ENCODE measurements around the gene CERS2. TPM values are rescaled to one million over a fixed set of nuclear protein-coding genes. Genes with fewer than 3 reads are reported as not detected.

CERS2 gene
- total and polyA plus RNA-seq, 11 donors: 51.7 to 113 (median 76.1) TPM

GRCh38 chr1:151011154-151011850, 36.7 kb upstream of the CERS2 start:
- ATAC-seq: no peak
- no peak for DNase-seq
- intact Hi-C loops (cut with DNase I): no loop called here
- peaks cover 0 to 7% (median 0%) of the 10 kb centered on the region in 9 donors for H3K36me3 ChIP-seq
- peak overlapping the region; percentile 54 to 97 (median 84) for H3K27ac ChIP-seq
- no peak for TF ChIP-seq CTCF (IDR thresholded peaks at IDR 0.05)
- TF ChIP-seq POLR2A (IDR thresholded peaks at IDR 0.05): no peak
- 42 to 56% (median 49%) methylated on average over 4 of the region's 4 CpGs for WGBS, 4 donors
- peaks cover 6 to 75% (median 52%) of the 10 kb centered on the region in 12 donors for H3K4me1 ChIP-seq
- H3K27me3 ChIP-seq: no peaks in the 10 kb centered on the region
- H3K4me3 ChIP-seq: no peak overlapping the region
- H3K9me3 ChIP-seq: no peaks in the 10 kb centered on the region

- Histone ChIP-seq H3K4me1 (peaks cover 6 to 77% (median 53%) of the 10 kb centered on the region in 12 donors), H3K27ac (peak overlapping the region in 6 of 12 donors; percentile 1 to 94 (median 86)), H3K4me3 (no peak overlapping the region), H3K9me3 (no peaks in the 10 kb centered on the region), H3K36me3 (peaks cover 0 to 7% (median 0%) of the 10 kb centered on the region in 9 donors), H3K27me3 (no peaks in the 10 kb centered on the region)
- no peak for TF ChIP-seq CTCF (IDR thresholded peaks at IDR 0.05)
- TF ChIP-seq POLR2A (IDR thresholded peaks at IDR 0.05): no peak
- ATAC-seq (no peak), DNase-seq (no peak)
- intact Hi-C loops (cut with DNase I): no loop called here
- WGBS, 4 donors: 88 to 92% (median 91%) methylated on average over 3 of the region's 3 CpGs
These were observed 35.7 kb upstream of the CERS2 start for GRCh38 chr1:151010346-151010726.

GRCh38 chr1:151009674-151010345, 35.2 kb upstream of the CERS2 start:
- H3K9me3 ChIP-seq: no peaks in the 10 kb centered on the region
- H3K27me3 ChIP-seq: no peaks in the 10 kb centered on the region
- H3K27ac ChIP-seq: peak overlapping the region in 11 of 12 donors; percentile 89 to 96 (median 91)
- H3K36me3 ChIP-seq: peaks cover 0 to 7% (median 0%) of the 10 kb centered on the region in 9 donors
- H3K4me1 ChIP-seq: peaks cover 6 to 82% (median 59%) of the 10 kb centered on the region in 12 donors
- WGBS, 4 donors: 94 to 97% (median 96%) methylated on average over 8 of the region's 8 CpGs
- ATAC-seq (no peak), DNase-seq (no peak)
- intact Hi-C loops (cut with DNase I): loop anchor here in 5 of 10 donors (5.0 kb wide), 4 partner anchors 37 to 137 kb away; partner anchors contain the start of genes CDC42SE1 (in 4 of the 5), C1orf56 (in 1 of the 5), GABPB2 (in 1 of the 5) and SEMA6C (in 1 of the 5)
- peak overlapping the region in 8 of 12 donors; percentile 70 to 87 (median 78) for H3K4me3 ChIP-seq
- TF ChIP-seq POLR2A (IDR thresholded peaks at IDR 0.05) (no peak), CTCF (IDR thresholded peaks at IDR 0.05) (no peak)

- Histone ChIP-seq H3K4me1 (peaks cover 9 to 85% (median 63%) of the 10 kb centered on the region in 12 donors), H3K27ac (peak overlapping the region; percentile 80 to 96 (median 90)), H3K36me3 (peaks cover 0 to 7% (median 0%) of the 10 kb centered on the region in 9 donors), H3K9me3 (no peaks in the 10 kb centered on the region), H3K4me3 (peak overlapping the region; percentile 35 to 87 (median 75)), H3K27me3 (no peaks in the 10 kb centered on the region)
- 34 to 58% (median 46%) methylated on average over 3 of the region's 3 CpGs for WGBS, 4 donors
- DNase-seq: no peak
- intact Hi-C loops (cut with DNase I): loop anchor here in 5 of 10 donors (5.0 kb wide), 4 partner anchors 38 to 138 kb away; partner anchors contain the start of genes CDC42SE1 (in 4 of the 5), C1orf56 (in 1 of the 5), GABPB2 (in 1 of the 5) and SEMA6C (in 1 of the 5)
- no peak for TF ChIP-seq POLR2A (IDR thresholded peaks at IDR 0.05)
- TF ChIP-seq CTCF (IDR thresholded peaks at IDR 0.05): no peak
- no peak for ATAC-seq
These were observed 34.6 kb upstream of the CERS2 start for GRCh38 chr1:151009206-151009587.

All from heart left ventricle (tissue), 16 donors.